ENCODE measurements around the gene SEPTIN2.

GRCh38 chr2:241324775-241325174 lies 9.1 kb downstream of the SEPTIN2 start:
- no peak for TF ChIP-seq CTCF (IDR thresholded peaks at IDR 0.05)
- TF ChIP-seq POLR2A (IDR thresholded peaks at IDR 0.05) = no peak
- no peak for TF ChIP-seq POLR2AphosphoS5 (IDR thresholded peaks at IDR 0.05)
